Measurements from ENCODE around the gene GGPS1.

DNA sequence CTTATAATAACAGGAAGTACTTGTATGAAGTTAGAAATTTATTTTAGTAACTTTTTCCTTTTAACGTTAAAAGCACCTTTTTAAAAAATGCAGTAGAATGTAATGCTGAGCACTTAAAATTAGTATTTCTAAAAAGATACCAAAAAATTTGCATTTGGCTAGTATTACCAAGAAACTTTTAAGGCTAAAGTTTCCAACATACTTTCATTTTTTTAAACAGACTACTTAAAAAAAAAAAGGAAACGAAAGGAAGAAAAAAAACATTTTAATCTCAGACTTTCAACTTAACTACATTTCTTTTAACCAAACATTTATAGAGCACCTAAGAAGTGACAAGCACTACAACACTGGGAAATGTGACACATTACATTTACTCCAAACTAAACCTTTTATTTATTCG is 3.2 kb upstream of the GGPS1 start:
- TF ChIP-seq, protein P1, sequence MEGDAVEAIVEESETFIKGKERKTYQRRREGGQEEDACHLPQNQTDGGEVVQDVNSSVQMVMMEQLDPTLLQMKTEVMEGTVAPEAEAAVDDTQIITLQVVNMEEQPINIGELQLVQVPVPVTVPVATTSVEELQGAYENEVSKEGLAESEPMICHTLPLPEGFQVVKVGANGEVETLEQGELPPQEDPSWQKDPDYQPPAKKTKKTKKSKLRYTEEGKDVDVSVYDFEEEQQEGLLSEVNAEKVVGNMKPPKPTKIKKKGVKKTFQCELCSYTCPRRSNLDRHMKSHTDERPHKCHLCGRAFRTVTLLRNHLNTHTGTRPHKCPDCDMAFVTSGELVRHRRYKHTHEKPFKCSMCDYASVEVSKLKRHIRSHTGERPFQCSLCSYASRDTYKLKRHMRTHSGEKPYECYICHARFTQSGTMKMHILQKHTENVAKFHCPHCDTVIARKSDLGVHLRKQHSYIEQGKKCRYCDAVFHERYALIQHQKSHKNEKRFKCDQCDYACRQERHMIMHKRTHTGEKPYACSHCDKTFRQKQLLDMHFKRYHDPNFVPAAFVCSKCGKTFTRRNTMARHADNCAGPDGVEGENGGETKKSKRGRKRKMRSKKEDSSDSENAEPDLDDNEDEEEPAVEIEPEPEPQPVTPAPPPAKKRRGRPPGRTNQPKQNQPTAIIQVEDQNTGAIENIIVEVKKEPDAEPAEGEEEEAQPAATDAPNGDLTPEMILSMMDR (IDR thresholded peaks at IDR 0.05): no peak
- TF ChIP-seq POLR2A (IDR thresholded peaks at IDR 0.05): no peak
- no peak for TF ChIP-seq POLR2AphosphoS5 (IDR thresholded peaks at IDR 0.05)
